Fibroblast of mammary gland (primary cell): ENCODE results near the gene CDC34.
A peak's percentile ranks its signal among the peaks of the same experiment; 100 is the strongest.

Experiments used
- DNase-seq: peaks from one replicate; pipeline ENCODE4 v3.0.0-alpha.2; 2010; ENCODE audit warnings: low read depth
- H3K4me3 ChIP-seq: 2 replicates; pipeline ENCODE4 v1.5.1; 2011; ENCODE audit warnings: low read depth, mild to moderate bottlenecking, low read length, moderate library complexity; ENCODE audit not compliant: control insufficient read depth
- CTCF ChIP-seq: conservative IDR thresholded peaks from 2 replicates; pipeline ENCODE4 v1.5.1; 2011; ENCODE audit warnings: low read depth, low read length, inconsistent platforms; ENCODE audit not compliant: control insufficient read depth, insufficient read depth

CDC34 gene

GRCh38 chr19:590396-590745, 58.8 kb downstream of the CDC34 start:
- TF ChIP-seq CTCF = no peak
- H3K4me3 ChIP-seq = no peak overlapping the region
- DNase-seq = peak; percentile 21

- no peak for DNase-seq
- no peak for TF ChIP-seq CTCF
- no peak overlapping the region for H3K4me3 ChIP-seq
These were observed 59.2 kb downstream of the CDC34 start for GRCh38 chr19:590750-591098.

GRCh38 chr19:591099-591958, 59.8 kb downstream of the CDC34 start:
- no peak for DNase-seq
- no peak for TF ChIP-seq CTCF
- H3K4me3 ChIP-seq = no peak overlapping the region
